Neural progenitor cell (in vitro differentiated cells): ENCODE data around the gene CYB561D1.

Source experiments
- EZH2 ChIP-seq: fragments of 200-600 bp; sonication (generic); IDR thresholded peaks from 2 replicates; pipeline ENCODE4 v1.6.1; 2017; ENCODE audit warnings: antibody characterized with exemption, mild to moderate bottlenecking, moderate library complexity
- EZH2phosphoT487 ChIP-seq: fragments of 200-600 bp; sonication (generic); IDR thresholded peaks from 2 replicates; pipeline ENCODE4 v1.6.1; 2017; ENCODE audit warnings: antibody characterized with exemption
- TF ChIP-seq, protein P1 (sequence below): fragments of 200-600 bp; sonication (generic); IDR thresholded peaks from 2 replicates; pipeline ENCODE4 v1.5.1; 2017; ENCODE audit warnings: antibody characterized with exemption, mild to moderate bottlenecking

GRCh38 chr1:109466452-109467300 is 27.2 kb upstream of the CYB561D1 start, which contains the start of gene SYPL2:
- TF ChIP-seq, protein P1, sequence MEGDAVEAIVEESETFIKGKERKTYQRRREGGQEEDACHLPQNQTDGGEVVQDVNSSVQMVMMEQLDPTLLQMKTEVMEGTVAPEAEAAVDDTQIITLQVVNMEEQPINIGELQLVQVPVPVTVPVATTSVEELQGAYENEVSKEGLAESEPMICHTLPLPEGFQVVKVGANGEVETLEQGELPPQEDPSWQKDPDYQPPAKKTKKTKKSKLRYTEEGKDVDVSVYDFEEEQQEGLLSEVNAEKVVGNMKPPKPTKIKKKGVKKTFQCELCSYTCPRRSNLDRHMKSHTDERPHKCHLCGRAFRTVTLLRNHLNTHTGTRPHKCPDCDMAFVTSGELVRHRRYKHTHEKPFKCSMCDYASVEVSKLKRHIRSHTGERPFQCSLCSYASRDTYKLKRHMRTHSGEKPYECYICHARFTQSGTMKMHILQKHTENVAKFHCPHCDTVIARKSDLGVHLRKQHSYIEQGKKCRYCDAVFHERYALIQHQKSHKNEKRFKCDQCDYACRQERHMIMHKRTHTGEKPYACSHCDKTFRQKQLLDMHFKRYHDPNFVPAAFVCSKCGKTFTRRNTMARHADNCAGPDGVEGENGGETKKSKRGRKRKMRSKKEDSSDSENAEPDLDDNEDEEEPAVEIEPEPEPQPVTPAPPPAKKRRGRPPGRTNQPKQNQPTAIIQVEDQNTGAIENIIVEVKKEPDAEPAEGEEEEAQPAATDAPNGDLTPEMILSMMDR = no peak
- TF ChIP-seq EZH2 (peak; percentile 98), EZH2phosphoT487 (peak; percentile 92)
